Measurements from ENCODE around the gene KLHL36.
"Not testable (repeated sequence)": the region's sequence is repeated elsewhere in the genome, so short reads cannot be mapped to it uniquely, and the experiment has no call there.

The KLHL36 gene

GRCh38 chr16:84683691-84684591 lies 35.6 kb downstream of the KLHL36 start:
- H3K27ac ChIP-seq = no peak overlapping the region
- TF ChIP-seq ZFX (IDR thresholded peaks at IDR 0.05; ENCODE audit: borderline replicate concordance) = no peak
- TF ChIP-seq CTCF (IDR thresholded peaks at IDR 0.05) = no peak

GRCh38 chr16:84684592-84684965 lies 36.3 kb downstream of the KLHL36 start:
- H3K27ac ChIP-seq = no peak overlapping the region
- TF ChIP-seq ZFX (IDR thresholded peaks at IDR 0.05; ENCODE audit: borderline replicate concordance) = no peak
- no peak for TF ChIP-seq CTCF (IDR thresholded peaks at IDR 0.05)

- no peak for TF ChIP-seq ZFX (IDR thresholded peaks at IDR 0.05; ENCODE audit: borderline replicate concordance)
- no peak for TF ChIP-seq CTCF (IDR thresholded peaks at IDR 0.05)
- no peak overlapping the region for H3K27ac ChIP-seq
These were observed 36.9 kb downstream of the KLHL36 start for GRCh38 chr16:84685210-84685609.

GRCh38 chr16:84686707-84687298 lies 38.5 kb downstream of the KLHL36 start:
- H3K27ac ChIP-seq = no peak overlapping the region
- TF ChIP-seq ZFX (IDR thresholded peaks at IDR 0.05; ENCODE audit: borderline replicate concordance) = no peak
- TF ChIP-seq CTCF (IDR thresholded peaks at IDR 0.05) = no peak

GRCh38 chr16:84687715-84688114 lies 39.4 kb downstream of the KLHL36 start:
- TF ChIP-seq CTCF (IDR thresholded peaks at IDR 0.05) = no peak
- TF ChIP-seq ZFX (IDR thresholded peaks at IDR 0.05; ENCODE audit: borderline replicate concordance) = no peak
- no peak overlapping the region for H3K27ac ChIP-seq

GRCh38 chr16:84688163-84688562 lies 39.9 kb downstream of the KLHL36 start:
- H3K27ac ChIP-seq = not testable (repeated sequence)

- TF ChIP-seq CTCF (IDR thresholded peaks at IDR 0.05) (no peak), ZFX (IDR thresholded peaks at IDR 0.05; ENCODE audit: borderline replicate concordance) (no peak)
- no peak overlapping the region for H3K27ac ChIP-seq
These were observed 40.8 kb downstream of the KLHL36 start for GRCh38 chr16:84689111-84689510.
